Measurements from ENCODE around the gene BCOR. TPM values are rescaled to one million over a fixed set of nuclear protein-coding genes. Genes with fewer than 3 reads are reported as not detected.

Gene BCOR
- total and polyA plus RNA-seq, 9 of the 15 experiments (the other 6 are each of a cell fraction or from before 2014, with no cell fraction given), result 27.5 to 113 (median 37.6) TPM

DNA sequence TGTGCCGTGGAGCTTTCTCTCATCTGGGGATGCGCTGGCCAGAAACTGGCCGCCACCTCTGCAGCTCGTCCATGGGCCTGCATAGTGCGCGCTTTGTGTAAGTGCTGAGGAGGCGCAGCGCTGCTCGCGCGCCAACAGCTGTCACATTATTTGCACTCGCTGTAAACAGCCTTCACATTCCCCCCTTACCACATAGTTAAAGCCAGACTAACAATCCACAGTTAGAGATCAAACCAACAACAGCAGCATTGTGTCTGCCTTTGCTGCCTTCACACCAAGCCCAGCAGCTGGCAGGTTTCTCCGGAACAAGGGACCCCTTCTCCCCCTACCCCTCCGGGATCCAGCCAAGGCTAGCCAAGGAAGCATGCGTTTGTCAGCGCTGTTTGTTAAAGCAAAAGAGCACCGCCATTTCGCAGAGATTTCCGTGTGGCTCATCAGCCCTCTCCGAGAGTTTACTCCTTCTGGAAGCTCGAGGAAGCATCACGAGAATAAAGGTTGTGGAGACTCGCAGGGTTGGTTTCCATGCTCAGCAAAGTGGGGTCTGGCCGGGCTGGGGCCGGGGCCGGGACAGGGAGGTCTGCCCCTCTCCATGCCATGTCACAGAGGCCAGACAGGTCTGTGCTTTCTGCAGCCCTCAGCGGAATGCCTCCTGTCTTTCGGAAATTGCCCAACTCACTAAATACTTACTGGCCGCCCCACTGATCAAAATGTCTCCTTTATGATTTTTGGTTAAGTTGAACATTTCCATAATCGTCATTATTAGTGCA is 11.0 kb downstream of the BCOR start (continued):
- TF ChIP-seq, protein P1, sequence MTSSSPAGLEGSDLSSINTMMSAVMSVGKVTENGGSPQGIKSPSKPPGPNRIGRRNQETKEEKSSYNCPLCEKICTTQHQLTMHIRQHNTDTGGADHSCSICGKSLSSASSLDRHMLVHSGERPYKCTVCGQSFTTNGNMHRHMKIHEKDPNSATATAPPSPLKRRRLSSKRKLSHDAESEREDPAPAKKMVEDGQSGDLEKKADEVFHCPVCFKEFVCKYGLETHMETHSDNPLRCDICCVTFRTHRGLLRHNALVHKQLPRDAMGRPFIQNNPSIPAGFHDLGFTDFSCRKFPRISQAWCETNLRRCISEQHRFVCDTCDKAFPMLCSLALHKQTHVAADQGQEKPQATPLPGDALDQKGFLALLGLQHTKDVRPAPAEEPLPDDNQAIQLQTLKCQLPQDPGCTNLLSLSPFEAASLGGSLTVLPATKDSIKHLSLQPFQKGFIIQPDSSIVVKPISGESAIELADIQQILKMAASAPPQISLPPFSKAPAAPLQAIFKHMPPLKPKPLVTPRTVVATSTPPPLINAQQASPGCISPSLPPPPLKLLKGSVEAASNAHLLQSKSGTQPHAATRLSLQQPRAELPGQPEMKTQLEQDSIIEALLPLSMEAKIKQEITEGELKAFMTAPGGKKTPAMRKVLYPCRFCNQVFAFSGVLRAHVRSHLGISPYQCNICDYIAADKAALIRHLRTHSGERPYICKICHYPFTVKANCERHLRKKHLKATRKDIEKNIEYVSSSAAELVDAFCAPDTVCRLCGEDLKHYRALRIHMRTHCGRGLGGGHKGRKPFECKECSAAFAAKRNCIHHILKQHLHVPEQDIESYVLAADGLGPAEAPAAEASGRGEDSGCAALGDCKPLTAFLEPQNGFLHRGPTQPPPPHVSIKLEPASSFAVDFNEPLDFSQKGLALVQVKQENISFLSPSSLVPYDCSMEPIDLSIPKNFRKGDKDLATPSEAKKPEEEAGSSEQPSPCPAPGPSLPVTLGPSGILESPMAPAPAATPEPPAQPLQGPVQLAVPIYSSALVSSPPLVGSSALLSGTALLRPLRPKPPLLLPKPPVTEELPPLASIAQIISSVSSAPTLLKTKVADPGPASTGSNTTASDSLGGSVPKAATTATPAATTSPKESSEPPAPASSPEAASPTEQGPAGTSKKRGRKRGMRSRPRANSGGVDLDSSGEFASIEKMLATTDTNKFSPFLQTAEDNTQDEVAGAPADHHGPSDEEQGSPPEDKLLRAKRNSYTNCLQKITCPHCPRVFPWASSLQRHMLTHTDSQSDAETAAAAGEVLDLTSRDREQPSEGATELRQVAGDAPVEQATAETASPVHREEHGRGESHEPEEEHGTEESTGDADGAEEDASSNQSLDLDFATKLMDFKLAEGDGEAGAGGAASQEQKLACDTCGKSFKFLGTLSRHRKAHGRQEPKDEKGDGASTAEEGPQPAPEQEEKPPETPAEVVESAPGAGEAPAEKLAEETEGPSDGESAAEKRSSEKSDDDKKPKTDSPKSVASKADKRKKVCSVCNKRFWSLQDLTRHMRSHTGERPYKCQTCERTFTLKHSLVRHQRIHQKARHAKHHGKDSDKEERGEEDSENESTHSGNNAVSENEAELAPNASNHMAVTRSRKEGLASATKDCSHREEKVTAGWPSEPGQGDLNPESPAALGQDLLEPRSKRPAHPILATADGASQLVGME (CRISPR knock-in tag; IDR thresholded peaks at IDR 0.05), result no peak
- TF ChIP-seq NFYB (IDR thresholded peaks at IDR 0.05; ENCODE audit: extremely low read depth, insufficient read length) (no peak), NRF1 (conservative IDR thresholded peaks at IDR 0.05 in 1 of 2, IDR thresholded peaks at IDR 0.05 in 1 of 2) (peak in 1 of 2 experiments; percentile 46; a peak in 2 of 4 replicates), BRD4 (IDR thresholded peaks at IDR 0.05) (no peak), POLR2H (tag; IDR thresholded peaks at IDR 0.05; ENCODE audit: low read depth) (no peak), HDGF (IDR thresholded peaks at IDR 0.05) (no peak), BCOR (IDR thresholded peaks at IDR 0.05) (no peak), SMAD3 (CRISPR knock-in tag; conservative IDR thresholded peaks at IDR 0.05) (no peak), DMBX1 (CRISPR knock-in tag; IDR thresholded peaks at IDR 0.05; ENCODE audit: borderline replicate concordance) (no peak), HDAC6 (IDR thresholded peaks at IDR 0.05; ENCODE audit: low read depth, low read length) (no peak), ETV6 (IDR thresholded peaks at IDR 0.05; ENCODE audit: borderline replicate concordance in 1 of 2, low read depth in 2 of 2, low read length in 1 of 2) (no peak), ETV6 (CRISPR knock-in tag; IDR thresholded peaks at IDR 0.05; ENCODE audit: borderline replicate concordance) (no peak)
- TF ChIP-seq, protein P2, sequence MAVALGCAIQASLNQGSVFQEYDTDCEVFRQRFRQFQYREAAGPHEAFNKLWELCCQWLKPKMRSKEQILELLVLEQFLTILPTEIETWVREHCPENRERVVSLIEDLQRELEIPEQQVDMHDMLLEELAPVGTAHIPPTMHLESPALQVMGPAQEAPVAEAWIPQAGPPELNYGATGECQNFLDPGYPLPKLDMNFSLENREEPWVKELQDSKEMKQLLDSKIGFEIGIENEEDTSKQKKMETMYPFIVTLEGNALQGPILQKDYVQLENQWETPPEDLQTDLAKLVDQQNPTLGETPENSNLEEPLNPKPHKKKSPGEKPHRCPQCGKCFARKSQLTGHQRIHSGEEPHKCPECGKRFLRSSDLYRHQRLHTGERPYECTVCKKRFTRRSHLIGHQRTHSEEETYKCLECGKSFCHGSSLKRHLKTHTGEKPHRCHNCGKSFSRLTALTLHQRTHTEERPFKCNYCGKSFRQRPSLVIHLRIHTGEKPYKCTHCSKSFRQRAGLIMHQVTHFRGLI (CRISPR knock-in tag; IDR thresholded peaks at IDR 0.05), result no peak
- TF ChIP-seq, protein P3, sequence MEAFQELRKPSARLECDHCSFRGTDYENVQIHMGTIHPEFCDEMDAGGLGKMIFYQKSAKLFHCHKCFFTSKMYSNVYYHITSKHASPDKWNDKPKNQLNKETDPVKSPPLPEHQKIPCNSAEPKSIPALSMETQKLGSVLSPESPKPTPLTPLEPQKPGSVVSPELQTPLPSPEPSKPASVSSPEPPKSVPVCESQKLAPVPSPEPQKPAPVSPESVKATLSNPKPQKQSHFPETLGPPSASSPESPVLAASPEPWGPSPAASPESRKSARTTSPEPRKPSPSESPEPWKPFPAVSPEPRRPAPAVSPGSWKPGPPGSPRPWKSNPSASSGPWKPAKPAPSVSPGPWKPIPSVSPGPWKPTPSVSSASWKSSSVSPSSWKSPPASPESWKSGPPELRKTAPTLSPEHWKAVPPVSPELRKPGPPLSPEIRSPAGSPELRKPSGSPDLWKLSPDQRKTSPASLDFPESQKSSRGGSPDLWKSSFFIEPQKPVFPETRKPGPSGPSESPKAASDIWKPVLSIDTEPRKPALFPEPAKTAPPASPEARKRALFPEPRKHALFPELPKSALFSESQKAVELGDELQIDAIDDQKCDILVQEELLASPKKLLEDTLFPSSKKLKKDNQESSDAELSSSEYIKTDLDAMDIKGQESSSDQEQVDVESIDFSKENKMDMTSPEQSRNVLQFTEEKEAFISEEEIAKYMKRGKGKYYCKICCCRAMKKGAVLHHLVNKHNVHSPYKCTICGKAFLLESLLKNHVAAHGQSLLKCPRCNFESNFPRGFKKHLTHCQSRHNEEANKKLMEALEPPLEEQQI (IDR thresholded peaks at IDR 0.05), result no peak
